ENCODE results near the gene BCR. TPM values are rescaled to one million over a fixed set of nuclear protein-coding genes. Genes with fewer than 3 reads are reported as not detected.
"Not testable (repeated sequence)": the region's sequence is repeated elsewhere in the genome, so short reads cannot be mapped to it uniquely, and the experiment has no call there.

Gene BCR
- total RNA-seq, 1 donor, result 59.5 TPM

DNA sequence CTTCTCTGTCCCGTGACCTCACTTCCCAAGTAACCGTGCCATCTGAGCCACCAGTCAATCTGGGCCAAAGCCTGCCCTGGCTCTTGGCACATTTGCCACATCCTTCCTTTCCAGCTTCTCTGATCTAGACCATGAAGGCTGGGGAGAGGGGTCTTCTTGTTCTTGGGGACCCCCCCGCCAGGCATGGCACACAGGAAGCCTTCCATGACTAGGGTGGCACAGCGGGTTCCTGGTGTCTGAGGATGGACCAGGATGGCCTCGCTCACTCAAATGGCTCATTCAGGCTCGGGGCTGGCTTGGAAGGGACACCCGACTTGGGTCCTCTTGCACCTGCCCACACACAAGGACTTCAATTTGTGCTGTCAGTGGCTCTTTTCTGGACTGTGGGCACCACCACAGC is 121.3 kb downstream of the BCR start:
- H3K27me3 ChIP-seq (ENCODE audit: insufficient read depth, low read length), result no peaks in the 10 kb centered on the region
- no peaks in the 10 kb centered on the region for H3K4me1 ChIP-seq (ENCODE audit: insufficient read depth, low read length)
- no peak overlapping the region for H3K4me3 ChIP-seq (ENCODE audit: low read length)
- no peaks in the 10 kb centered on the region for H3K9me3 ChIP-seq (ENCODE audit: low read depth, low read length)

DNA sequence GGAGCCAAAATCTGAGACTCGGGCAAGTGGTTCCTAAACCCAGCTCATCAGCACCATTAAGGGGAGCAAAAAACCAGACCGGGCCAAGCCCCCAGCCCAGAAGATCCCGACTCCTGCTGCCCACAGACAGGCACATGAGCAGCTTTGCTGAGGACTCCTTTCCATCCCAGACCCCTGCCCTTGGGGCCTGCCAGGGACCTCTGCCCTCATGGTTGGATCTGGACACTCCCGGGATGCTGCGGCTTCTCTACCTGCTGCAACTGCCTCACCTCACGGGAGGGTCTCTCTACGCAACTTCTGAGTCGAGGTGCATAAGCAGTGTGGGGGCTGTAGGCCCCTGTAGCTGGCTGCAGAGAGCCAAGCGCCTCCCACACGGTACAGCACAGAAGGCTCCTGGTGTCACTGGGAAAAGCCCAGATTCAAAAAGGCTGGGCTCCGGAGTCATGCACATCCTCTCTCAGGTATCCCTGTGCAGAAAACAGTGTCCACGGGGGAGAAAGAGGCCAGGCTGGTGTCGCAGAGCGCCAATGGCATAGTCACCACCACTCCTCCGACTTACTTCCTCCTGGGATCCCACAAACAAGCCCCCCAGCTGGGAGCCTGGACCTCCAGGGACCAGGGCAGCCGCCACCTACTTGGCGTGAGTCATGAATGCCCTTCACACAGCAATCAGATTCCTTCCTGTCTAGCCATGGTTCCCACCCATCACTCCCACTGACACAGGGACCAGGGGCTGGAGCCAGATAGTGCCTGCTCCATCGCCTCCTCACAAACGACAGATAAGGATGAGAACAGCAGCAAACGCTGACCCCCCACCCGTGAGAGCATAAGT is 122.1 kb downstream of the BCR start:
- H3K4me1 ChIP-seq (ENCODE audit: insufficient read depth, low read length), result no peaks in the 10 kb centered on the region
- no peaks in the 10 kb centered on the region for H3K27me3 ChIP-seq (ENCODE audit: insufficient read depth, low read length)
- no peaks in the 10 kb centered on the region for H3K9me3 ChIP-seq (ENCODE audit: low read depth, low read length)
- no peak overlapping the region for H3K4me3 ChIP-seq (ENCODE audit: low read length)

DNA sequence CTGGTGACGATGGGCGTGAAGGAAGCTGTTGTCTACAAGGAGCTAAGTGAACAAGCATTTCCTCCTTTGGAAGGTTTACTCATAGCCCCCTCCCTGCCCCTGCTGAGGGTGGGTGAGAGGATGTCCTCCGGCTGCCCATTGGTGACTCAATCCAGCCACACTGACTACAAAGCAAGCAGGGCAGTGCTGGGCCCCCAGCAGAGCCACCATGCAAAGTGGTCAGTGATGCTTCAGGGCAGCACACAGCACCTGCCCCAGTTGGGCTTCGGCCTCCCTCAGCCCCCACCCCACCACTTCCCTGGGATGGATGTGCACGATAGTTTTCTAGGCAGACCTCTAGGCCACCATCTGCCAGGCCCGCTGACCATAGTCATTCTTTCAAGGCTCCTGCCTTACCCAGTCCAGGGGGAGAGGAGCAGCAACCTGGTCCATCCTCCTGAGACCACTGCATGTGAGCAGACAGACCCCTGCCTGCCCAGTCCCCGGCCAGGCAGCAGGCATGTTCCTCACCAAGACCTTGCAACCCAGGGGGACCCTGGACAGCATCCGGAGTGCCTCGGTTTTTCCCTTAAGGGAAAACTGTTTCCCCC is 125.1 kb downstream of the BCR start:
- Histone ChIP-seq H3K4me3 (ENCODE audit: low read length) (no peak overlapping the region), H3K9me3 (ENCODE audit: low read depth, low read length) (no peaks in the 10 kb centered on the region), H3K4me1 (ENCODE audit: insufficient read depth, low read length) (no peaks in the 10 kb centered on the region), H3K27me3 (ENCODE audit: insufficient read depth, low read length) (no peaks in the 10 kb centered on the region)

DNA sequence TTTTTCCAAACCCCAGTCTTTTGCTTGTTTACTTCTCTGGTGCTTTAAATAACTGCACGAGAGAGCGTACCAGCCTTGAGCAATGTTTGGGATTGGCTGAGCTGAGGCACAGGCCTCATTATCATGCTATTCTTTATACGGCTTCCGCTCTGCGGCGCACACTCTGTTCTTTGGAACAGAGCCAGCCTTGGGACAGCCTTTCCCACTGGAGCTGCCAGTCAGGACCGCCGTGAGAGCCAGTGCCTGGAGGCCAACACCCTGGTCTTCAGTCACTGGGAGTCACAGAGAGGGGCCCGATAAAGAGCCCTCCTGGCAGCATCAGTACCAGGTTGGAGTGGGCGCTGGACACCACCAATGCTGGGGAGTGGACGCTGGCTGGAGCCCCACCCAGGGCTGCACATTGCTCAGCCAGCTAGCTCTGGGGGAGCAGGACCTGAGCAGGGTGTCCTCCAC is 125.6 kb downstream of the BCR start:
- H3K4me1 ChIP-seq (ENCODE audit: insufficient read depth, low read length), result no peaks in the 10 kb centered on the region
- H3K9me3 ChIP-seq (ENCODE audit: low read depth, low read length), result no peaks in the 10 kb centered on the region
- H3K4me3 ChIP-seq (ENCODE audit: low read length), result no peak overlapping the region
- H3K27me3 ChIP-seq (ENCODE audit: insufficient read depth, low read length), result no peaks in the 10 kb centered on the region

DNA sequence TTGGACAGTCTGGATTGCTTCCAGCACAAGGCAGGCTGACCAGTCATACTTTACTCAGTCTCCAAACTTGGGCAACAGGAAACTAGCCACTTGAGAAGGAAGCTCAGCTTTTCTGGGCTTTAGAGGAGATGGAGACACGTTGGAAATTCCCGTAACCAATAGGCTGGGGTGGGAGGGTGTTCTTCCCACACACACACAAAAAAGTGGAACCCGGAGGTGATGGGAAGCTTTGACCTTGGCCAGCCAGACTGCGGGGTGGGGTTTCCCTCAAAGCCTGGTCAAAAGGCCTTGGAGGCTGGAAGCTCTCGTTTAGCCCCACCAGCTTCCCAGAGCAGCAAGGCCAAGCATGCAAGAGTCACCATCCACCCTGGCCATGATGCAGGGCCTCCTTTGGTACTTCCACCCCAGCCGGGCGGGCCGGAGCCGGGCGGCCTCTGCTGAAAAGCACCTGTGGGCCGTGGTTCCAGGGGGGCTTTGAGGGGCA is 126.2 kb downstream of the BCR start:
- Histone ChIP-seq H3K4me1 (ENCODE audit: insufficient read depth, low read length) (no peaks in the 10 kb centered on the region), H3K9me3 (ENCODE audit: low read depth, low read length) (no peaks in the 10 kb centered on the region), H3K4me3 (ENCODE audit: low read length) (no peak overlapping the region), H3K27me3 (ENCODE audit: insufficient read depth, low read length) (no peaks in the 10 kb centered on the region)

DNA sequence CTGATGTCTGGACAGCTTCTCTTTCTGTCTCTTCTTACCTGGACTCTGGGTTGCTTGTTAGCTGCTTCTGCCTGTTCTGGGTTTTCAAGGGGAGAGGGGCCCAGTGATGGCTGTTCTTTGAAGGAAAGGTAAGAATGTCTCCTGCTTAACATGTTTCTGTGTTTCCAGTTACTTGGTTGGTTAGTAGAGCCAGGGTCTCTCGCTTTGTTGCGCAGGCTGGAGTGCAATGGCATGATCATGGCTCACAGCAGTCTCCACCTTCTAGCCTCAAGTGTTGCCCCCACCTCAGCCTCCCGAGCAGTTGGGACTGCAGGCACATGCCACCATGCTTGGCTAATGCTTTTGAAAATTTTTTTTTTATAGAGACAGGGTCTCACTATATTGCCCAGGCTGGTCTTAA is 126.6 kb downstream of the BCR start:
- Histone ChIP-seq H3K27me3 (ENCODE audit: insufficient read depth, low read length) (no peaks in the 10 kb centered on the region), H3K4me3 (ENCODE audit: low read length) (no peak overlapping the region), H3K4me1 (ENCODE audit: insufficient read depth, low read length) (no peaks in the 10 kb centered on the region), H3K9me3 (ENCODE audit: low read depth, low read length) (no peaks in the 10 kb centered on the region)

DNA sequence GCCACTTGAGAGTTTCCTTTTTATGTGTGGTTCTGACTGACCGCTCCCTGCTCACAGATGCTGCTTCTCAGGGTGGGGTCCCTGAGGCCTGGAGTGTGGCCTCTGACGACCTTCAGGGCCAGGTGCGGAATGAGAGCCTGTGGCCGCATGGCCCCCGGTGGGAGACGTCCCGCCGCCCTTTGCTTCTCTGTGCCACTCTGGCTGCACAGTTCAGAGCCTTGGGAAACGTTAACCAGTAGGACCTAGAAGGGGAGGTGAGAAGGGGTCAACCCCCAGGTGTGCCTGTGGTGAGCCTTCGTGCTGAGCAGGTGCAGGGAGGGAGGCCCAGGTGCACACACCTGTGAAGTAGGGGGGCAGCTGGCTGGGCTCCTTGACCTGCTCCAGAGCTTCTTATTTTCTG is 127.2 kb downstream of the BCR start:
- H3K4me3 ChIP-seq (ENCODE audit: low read length); H3K9me3 ChIP-seq (ENCODE audit: low read depth, low read length); H3K4me1 ChIP-seq (ENCODE audit: insufficient read depth, low read length); H3K27me3 ChIP-seq (ENCODE audit: insufficient read depth, low read length): not testable (repeated sequence)

DNA sequence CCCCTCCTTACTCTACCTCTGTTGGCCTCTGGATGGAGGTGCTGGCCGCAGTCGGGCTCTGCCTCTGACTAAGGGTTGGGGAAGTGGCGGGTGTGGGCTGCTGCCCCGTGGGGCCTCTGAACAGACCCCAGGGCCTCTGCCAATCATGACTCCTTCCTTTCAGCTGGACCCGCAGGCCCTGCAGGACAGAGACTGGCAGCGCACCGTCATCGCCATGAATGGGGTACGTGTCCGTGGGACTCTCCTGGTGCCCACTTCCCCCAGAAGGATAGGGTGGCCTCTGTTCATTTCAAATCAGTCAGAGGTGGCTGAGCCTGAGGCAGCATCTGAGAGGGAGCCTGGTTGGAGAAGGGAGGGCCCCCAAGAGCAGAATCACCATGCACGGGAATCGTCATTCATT is 129.0 kb downstream of the BCR start:
- H3K4me1 ChIP-seq (ENCODE audit: insufficient read depth, low read length); H3K9me3 ChIP-seq (ENCODE audit: low read depth, low read length); H3K4me3 ChIP-seq (ENCODE audit: low read length); H3K27me3 ChIP-seq (ENCODE audit: insufficient read depth, low read length): not testable (repeated sequence)

DNA sequence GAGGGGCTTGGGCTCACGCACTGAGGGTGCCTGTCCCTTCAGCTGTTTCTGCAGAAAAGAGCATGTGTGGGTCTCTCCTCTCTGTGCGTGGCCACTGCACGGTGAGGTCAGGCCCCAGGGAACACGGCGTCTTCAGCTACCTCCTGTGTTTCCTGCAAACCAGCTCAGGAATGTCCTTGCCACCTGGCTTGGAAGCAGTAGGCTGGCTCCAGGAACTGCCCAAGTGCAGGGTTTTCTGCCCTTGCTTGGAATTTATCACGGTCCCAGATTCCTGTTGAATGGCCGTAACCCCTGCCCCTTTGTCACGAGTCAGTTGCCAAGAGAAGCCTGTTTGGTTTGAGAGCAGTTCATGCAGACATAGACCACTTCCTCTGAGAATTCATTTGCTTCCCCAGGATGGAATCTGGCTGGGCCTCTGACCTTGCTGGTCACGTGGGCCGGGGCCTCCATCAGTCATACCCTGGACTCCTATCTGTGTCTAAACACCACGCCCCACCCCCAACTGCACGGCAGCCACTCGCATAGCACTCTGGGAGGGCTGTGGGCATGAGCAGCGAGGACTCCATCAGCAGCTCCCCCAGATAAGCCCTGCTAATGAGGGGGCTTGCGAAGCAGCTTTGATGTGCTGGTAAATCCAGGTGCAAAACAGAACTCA is 130.3 kb downstream of the BCR start:
- not testable (repeated sequence) for H3K4me1 ChIP-seq (ENCODE audit: insufficient read depth, low read length); H3K9me3 ChIP-seq (ENCODE audit: low read depth, low read length); H3K27me3 ChIP-seq (ENCODE audit: insufficient read depth, low read length); H3K4me3 ChIP-seq (ENCODE audit: low read length)

DNA sequence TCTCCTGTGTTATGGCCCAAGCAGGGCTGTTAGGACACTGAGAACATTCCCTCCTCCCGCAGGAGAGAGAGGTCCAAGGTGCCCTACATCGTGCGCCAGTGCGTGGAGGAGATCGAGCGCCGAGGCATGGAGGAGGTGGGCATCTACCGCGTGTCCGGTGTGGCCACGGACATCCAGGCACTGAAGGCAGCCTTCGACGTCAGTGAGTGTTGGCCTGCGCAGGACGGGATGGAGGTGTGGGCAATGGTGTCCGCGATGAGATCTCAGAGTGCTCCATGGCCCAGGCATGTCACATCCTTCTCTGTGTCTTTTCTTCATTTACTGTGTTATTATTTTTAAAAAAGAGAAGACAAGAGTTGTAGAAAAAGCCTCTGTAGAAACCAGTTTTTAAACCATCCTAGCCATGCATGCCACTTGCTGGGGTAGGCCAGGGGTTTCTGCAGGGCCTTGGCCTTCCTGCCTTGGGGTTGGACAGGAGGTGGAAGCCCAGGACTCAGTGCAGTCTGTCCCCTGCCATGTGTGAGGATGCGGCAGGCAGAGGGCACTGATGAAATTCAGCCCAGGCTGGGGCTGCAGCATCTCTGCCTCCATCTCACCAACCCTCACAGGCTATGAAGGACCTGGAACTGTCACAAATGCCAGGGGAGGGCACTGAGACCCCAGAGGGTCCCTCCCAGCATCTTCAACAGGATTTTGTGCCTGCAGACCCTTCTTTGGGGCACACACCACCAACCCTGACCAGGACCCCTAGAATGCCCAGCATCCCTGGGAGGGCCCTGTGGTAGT is 131.5 kb downstream of the BCR start:
- not testable (repeated sequence) for H3K4me1 ChIP-seq (ENCODE audit: insufficient read depth, low read length); H3K4me3 ChIP-seq (ENCODE audit: low read length); H3K27me3 ChIP-seq (ENCODE audit: insufficient read depth, low read length); H3K9me3 ChIP-seq (ENCODE audit: low read depth, low read length)

DNA sequence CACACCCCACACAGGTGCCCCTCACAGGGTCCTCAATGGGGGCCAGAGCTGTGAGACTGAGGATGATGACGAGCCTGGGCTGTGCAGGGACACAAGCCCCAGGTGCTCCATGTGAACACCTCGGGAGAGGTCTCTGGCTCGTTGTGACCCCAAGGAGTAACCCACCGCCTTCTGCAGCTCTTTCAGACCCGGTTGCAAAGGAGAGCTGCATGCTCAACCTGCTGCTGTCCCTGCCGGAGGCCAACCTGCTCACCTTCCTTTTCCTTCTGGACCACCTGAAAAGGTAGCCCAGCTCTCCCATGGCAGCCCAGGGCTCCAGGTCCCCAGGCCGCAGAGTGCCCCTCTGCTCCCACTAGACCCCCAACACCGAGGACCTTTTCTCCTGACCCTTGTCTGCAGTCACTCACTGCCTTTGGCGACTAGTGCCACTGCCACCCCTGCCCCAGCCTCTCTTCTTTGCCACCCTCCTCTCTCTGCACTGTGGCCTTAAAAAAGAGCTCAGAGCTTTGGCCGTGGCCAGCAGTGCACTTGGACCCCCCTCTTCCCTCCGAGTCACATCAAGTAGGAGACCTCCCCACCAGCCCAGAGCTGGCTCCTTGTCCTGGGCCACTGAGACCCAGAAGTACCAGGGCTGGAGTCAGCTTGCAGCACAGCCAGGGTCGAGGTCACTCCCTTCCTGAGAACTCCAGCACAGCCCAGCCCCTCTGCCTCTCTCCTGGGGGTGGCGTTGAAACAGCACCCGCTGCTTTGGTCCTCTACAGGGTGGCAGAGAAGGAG is 133.7 kb downstream of the BCR start:
- H3K4me3 ChIP-seq (ENCODE audit: low read length), result no peak overlapping the region
- H3K4me1 ChIP-seq (ENCODE audit: insufficient read depth, low read length), result no peaks in the 10 kb centered on the region
- H3K9me3 ChIP-seq (ENCODE audit: low read depth, low read length), result no peaks in the 10 kb centered on the region
- no peaks in the 10 kb centered on the region for H3K27me3 ChIP-seq (ENCODE audit: insufficient read depth, low read length)

DNA sequence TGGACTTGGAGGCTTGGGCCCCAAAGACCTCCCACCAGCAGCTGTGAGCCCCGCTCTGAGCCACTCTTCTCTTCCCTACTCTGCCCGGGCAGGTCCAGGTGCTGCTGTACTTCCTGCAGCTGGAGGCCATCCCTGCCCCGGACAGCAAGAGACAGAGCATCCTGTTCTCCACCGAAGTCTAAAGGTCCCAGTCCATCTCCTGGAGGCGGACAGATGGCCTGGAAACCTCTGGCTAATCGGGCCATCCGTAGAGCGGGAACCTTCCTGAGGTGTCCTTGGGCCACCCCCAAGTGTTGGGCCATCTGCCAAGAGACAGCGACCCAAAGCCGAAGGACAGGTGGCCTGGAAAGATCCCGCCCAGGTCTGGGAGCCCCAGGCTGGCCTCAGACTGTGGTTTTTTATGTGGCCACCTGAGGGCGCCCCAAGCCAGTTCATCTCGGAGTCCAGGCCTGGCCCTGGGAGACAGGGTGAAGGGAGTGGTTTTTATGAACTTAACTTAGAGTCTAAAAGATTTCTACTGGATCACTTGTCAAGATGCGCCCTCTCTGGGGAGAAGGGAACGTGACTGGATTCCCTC is 135.1 kb downstream of the BCR start:
- Histone ChIP-seq H3K27me3 (ENCODE audit: insufficient read depth, low read length) (no peaks in the 10 kb centered on the region), H3K4me1 (ENCODE audit: insufficient read depth, low read length) (no peaks in the 10 kb centered on the region), H3K9me3 (ENCODE audit: low read depth, low read length) (no peaks in the 10 kb centered on the region), H3K4me3 (ENCODE audit: low read length) (no peak overlapping the region)

DNA sequence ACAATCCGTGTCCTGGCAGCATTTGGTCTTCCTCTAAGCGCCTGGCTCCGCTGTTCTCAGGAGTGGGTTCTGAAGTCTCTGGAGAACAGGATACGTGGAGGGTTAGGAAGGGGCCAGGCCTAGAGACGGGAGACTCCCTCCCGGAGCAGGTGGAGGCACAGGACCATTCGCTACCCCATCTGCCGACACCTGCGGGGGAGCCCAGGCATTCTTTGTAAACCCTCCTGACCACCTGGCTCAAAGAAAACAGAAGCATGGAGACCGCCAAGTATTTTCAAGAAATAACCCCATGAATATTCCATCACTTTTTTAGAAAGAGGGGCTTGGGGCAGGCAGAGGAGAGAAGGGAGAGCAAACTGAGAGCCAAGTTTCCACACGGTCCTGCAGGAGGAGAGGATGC is 136.3 kb downstream of the BCR start:
- H3K27me3 ChIP-seq (ENCODE audit: insufficient read depth, low read length); H3K9me3 ChIP-seq (ENCODE audit: low read depth, low read length); H3K4me1 ChIP-seq (ENCODE audit: insufficient read depth, low read length); H3K4me3 ChIP-seq (ENCODE audit: low read length): not testable (repeated sequence)

DNA sequence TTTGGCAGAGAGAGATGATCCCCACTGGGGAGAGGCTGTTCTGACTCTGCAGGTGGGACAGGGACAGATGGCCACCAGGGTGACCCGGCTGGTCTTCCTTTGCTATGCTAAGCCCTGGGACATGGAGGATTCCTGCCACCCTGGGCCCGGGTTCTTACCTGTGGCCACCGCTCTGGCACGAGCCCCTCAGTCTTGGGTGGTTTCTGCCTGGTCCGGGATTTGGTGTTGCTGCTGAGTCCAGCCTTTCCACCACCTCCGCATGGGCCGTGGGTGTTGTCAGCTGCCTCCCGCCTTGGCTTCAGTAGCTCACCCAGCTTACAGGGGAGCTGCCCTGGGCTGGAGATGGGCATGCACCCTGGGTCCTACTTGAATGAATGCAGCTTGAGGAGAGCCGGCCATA is 138.0 kb downstream of the BCR start:
- H3K4me1 ChIP-seq (ENCODE audit: insufficient read depth, low read length); H3K27me3 ChIP-seq (ENCODE audit: insufficient read depth, low read length); H3K4me3 ChIP-seq (ENCODE audit: low read length); H3K9me3 ChIP-seq (ENCODE audit: low read depth, low read length): not testable (repeated sequence)

All from mononuclear cell (primary cell).